ENCODE measurements around the gene SLC1A2. TPM values are rescaled to one million over a fixed set of nuclear protein-coding genes. Genes with fewer than 3 reads are reported as not detected.
A peak's percentile ranks its signal among the peaks of the same experiment; 100 is the strongest.

Gene SLC1A2
- total RNA-seq, 1 donor from 2014 or later: 0.98 TPM

- DNase-seq (ENCODE audit: low spot score) (no peak), ATAC-seq (peak; percentile 25)
- intact Hi-C loops (cut with DNase I): no loop called here
Measured at GRCh38 chr11:35360055-35360530, 59.3 kb downstream of the SLC1A2 start.

- DNase-seq (ENCODE audit: low spot score): no peak
- ATAC-seq: peak; percentile 72
- intact Hi-C loops (cut with DNase I): no loop called here
Measured at GRCh38 chr11:35359321-35360054, 59.9 kb downstream of the SLC1A2 start.

- ATAC-seq: no peak
- no peak for DNase-seq (ENCODE audit: low spot score)
- intact Hi-C loops (cut with DNase I): no loop called here
Measured at GRCh38 chr11:35358391-35358790, 61.0 kb downstream of the SLC1A2 start.

- no peak for ATAC-seq
- intact Hi-C loops (cut with DNase I): no loop called here
- DNase-seq (ENCODE audit: low spot score): no peak
Measured at GRCh38 chr11:35357923-35358322, 61.4 kb downstream of the SLC1A2 start.

- intact Hi-C loops (cut with DNase I): no loop called here
- ATAC-seq (no peak), DNase-seq (ENCODE audit: low spot score) (no peak)
Measured at GRCh38 chr11:35355102-35355749, 64.1 kb downstream of the SLC1A2 start.

- ATAC-seq: no peak
- intact Hi-C loops (cut with DNase I): no loop called here
- DNase-seq (ENCODE audit: low spot score): no peak
Measured at GRCh38 chr11:35354644-35355043, 64.7 kb downstream of the SLC1A2 start.

- DNase-seq (ENCODE audit: low spot score) (no peak), ATAC-seq (no peak)
- intact Hi-C loops (cut with DNase I): no loop called here
Measured at GRCh38 chr11:35352077-35352888, 67.1 kb downstream of the SLC1A2 start.

- DNase-seq (ENCODE audit: low spot score): no peak
- ATAC-seq: no peak
- intact Hi-C loops (cut with DNase I): no loop called here
Measured at GRCh38 chr11:35349897-35350296, 69.5 kb downstream of the SLC1A2 start.

- intact Hi-C loops (cut with DNase I): no loop called here
- ATAC-seq: no peak
Measured at GRCh38 chr11:35348898-35349687, 70.3 kb downstream of the SLC1A2 start.

GRCh38 chr11:35347921-35348331 lies 71.4 kb downstream of the SLC1A2 start:
- DNase-seq (ENCODE audit: low spot score) (no peak), ATAC-seq (peak; percentile 91)
- intact Hi-C loops (cut with DNase I): no loop called here

More at GRCh38 chr11:35348898-35349687, 70.3 kb downstream of the SLC1A2 start:
- no peak for DNase-seq (ENCODE audit: low spot score)

GRCh38 chr11:35347173-35347878 lies 72.0 kb downstream of the SLC1A2 start:
- ATAC-seq (no peak), DNase-seq (ENCODE audit: low spot score) (no peak)
- intact Hi-C loops (cut with DNase I): no loop called here

- DNase-seq (ENCODE audit: low spot score) (no peak), ATAC-seq (peak; percentile 51)
- intact Hi-C loops (cut with DNase I): no loop called here
Measured at GRCh38 chr11:35346472-35347156, 72.7 kb downstream of the SLC1A2 start.

- no peak for DNase-seq (ENCODE audit: low spot score)
- ATAC-seq: peak; percentile 51
Measured at GRCh38 chr11:35344681-35345574, 74.4 kb downstream of the SLC1A2 start.

GRCh38 chr11:35343033-35343598 lies 76.2 kb downstream of the SLC1A2 start:
- intact Hi-C loops (cut with DNase I): no loop called here
- no peak for DNase-seq (ENCODE audit: low spot score)
- ATAC-seq: no peak

More at GRCh38 chr11:35344681-35345574, 74.4 kb downstream of the SLC1A2 start:
- intact Hi-C loops (cut with DNase I): loop anchor here (2.0 kb wide), 1 partner anchor 60 kb away; no protein-coding TSS in a partner anchor

- DNase-seq (ENCODE audit: low spot score): no peak
- intact Hi-C loops (cut with DNase I): no loop called here
- ATAC-seq: peak; percentile 75
Measured at GRCh38 chr11:35340715-35341114, 78.6 kb downstream of the SLC1A2 start.

GRCh38 chr11:35340071-35340470 lies 79.3 kb downstream of the SLC1A2 start:
- ATAC-seq (peak; percentile 17), DNase-seq (ENCODE audit: low spot score) (no peak)
- intact Hi-C loops (cut with DNase I): no loop called here
